Measurements from ENCODE around the gene BTAF1. TPM values are rescaled to one million over a fixed set of nuclear protein-coding genes. Genes with fewer than 3 reads are reported as not detected.

The BTAF1 gene
- total RNA-seq, 1 experiment from 2014 or later, result 30.7 TPM

DNA sequence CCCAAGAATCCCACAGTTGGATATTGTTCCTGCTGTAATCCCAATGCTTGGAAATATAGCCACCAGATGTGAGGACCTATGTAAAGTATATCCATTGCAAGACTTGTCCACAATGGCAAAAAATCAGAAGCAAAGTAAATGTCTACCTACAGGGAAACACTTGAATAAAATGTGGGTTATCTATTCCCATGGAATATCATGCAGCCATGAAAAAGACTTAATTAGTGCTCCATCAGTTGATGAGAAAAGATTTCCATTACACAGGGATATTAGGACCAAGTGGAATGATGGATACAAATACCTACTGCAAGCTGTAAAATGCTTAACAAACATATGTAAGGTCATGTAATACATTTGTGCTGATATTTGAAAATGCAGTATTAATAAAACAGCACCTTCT, 131.2 kb downstream of the BTAF1 start:
- TF ChIP-seq, protein P1, sequence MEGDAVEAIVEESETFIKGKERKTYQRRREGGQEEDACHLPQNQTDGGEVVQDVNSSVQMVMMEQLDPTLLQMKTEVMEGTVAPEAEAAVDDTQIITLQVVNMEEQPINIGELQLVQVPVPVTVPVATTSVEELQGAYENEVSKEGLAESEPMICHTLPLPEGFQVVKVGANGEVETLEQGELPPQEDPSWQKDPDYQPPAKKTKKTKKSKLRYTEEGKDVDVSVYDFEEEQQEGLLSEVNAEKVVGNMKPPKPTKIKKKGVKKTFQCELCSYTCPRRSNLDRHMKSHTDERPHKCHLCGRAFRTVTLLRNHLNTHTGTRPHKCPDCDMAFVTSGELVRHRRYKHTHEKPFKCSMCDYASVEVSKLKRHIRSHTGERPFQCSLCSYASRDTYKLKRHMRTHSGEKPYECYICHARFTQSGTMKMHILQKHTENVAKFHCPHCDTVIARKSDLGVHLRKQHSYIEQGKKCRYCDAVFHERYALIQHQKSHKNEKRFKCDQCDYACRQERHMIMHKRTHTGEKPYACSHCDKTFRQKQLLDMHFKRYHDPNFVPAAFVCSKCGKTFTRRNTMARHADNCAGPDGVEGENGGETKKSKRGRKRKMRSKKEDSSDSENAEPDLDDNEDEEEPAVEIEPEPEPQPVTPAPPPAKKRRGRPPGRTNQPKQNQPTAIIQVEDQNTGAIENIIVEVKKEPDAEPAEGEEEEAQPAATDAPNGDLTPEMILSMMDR (IDR thresholded peaks at IDR 0.05; ENCODE audit: unreplicated experiment), result no peak
- Mint-ChIP-seq H3K36me3 (ENCODE audit: insufficient read depth, unreplicated experiment) (no peaks in the 10 kb centered on the region), H3K9me3 (ENCODE audit: low read depth, unreplicated experiment) (no peaks in the 10 kb centered on the region), H3K4me3 (ENCODE audit: low read depth, unreplicated experiment) (no peak overlapping the region), H3K27ac (ENCODE audit: unreplicated experiment) (no peak overlapping the region), H3K27me3 (ENCODE audit: unreplicated experiment) (no peaks in the 10 kb centered on the region), H3K4me1 (ENCODE audit: low read depth, unreplicated experiment) (no peaks in the 10 kb centered on the region)
- no peak for DNase-seq
- no TSS peak for BruUV-seq (replicated peaks)
- CTCF ChIA-PET, result no interaction called here
- intact Hi-C loops (cut with micrococcal nuclease; ENCODE audit: unreplicated experiment), result no loop called here

DNA sequence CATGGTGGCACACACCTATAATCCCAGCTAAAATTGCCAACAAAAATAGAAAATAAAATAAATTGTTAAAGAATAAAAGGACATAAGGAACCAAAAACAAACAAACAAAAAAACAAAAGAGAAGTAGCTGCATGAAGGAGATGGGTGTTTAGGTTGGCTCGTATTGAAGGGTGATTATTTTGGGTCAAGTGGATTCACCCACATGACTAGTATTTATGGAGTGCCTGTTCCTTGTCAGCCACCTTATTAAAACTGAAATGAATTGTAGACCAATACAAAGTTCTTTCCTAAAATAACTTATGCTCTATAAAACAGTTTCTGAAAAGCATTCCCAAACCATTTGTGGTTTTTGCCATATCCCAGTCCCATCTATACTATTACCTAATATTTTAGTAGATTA, 138.7 kb downstream of the BTAF1 start:
- no peaks in the 10 kb centered on the region for H3K4me1 Mint-ChIP-seq (ENCODE audit: low read depth, unreplicated experiment)
- no peak overlapping the region for H3K27ac Mint-ChIP-seq (ENCODE audit: unreplicated experiment)
- no peak overlapping the region for H3K4me3 Mint-ChIP-seq (ENCODE audit: low read depth, unreplicated experiment)
- H3K27me3 Mint-ChIP-seq (ENCODE audit: unreplicated experiment), result no peaks in the 10 kb centered on the region
- intact Hi-C loops (cut with micrococcal nuclease; ENCODE audit: unreplicated experiment), result no loop called here
- H3K36me3 Mint-ChIP-seq (ENCODE audit: insufficient read depth, unreplicated experiment), result no peaks in the 10 kb centered on the region
- no TSS peak for BruUV-seq (replicated peaks)
- CTCF ChIA-PET, result no interaction called here
- no peak for DNase-seq
- no peaks in the 10 kb centered on the region for H3K9me3 Mint-ChIP-seq (ENCODE audit: low read depth, unreplicated experiment)
- TF ChIP-seq, protein P1 (IDR thresholded peaks at IDR 0.05; ENCODE audit: unreplicated experiment), result no peak

DNA sequence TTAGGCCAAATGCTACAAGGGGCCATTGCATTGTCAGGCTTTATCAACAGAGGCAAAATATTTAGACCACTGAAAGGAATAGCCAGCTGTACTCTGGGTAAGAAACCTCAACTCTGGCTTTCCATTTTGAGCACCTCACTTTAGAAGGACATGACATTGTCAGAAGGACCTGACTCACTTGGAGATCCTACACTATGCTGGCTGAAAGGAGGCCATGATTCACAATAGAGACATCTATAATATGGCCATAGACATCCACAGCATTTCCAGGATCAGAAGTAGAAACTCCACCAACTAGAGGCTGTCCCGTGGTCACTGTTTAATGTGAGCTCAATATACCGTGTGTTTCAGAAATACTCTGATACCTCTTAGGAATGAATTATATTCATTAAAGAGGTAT, 140.9 kb downstream of the BTAF1 start:
- no peaks in the 10 kb centered on the region for H3K9me3 Mint-ChIP-seq (ENCODE audit: low read depth, unreplicated experiment)

DNA sequence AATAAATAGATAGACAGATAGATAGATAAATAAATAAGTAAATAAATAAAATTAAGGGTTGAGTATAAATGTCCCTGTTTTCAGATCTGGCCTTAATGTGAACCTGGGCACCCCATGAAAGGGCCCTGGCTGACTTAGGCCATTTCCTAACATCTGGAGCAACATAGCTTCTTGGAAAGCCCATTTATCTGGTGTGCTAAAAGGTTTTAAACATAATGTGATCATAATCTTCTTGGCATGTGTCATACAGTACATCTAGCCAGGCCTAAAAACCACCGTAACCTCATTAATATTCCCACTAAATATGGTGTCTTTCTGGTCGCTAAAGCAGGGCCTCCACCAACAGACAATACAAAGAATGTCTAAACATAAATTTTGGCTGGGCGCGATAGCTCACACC, 142.8 kb downstream of the BTAF1 start:
- CTCF ChIA-PET, result no interaction called here

More for the DNA sequence above, 140.9 kb downstream of the BTAF1 start:
- Mint-ChIP-seq H3K27ac (ENCODE audit: unreplicated experiment) (no peak overlapping the region), H3K4me3 (ENCODE audit: low read depth, unreplicated experiment) (no peak overlapping the region), H3K4me1 (ENCODE audit: low read depth, unreplicated experiment) (no peaks in the 10 kb centered on the region), H3K27me3 (ENCODE audit: unreplicated experiment) (no peaks in the 10 kb centered on the region), H3K36me3 (ENCODE audit: insufficient read depth, unreplicated experiment) (no peaks in the 10 kb centered on the region)
- BruUV-seq (replicated peaks), result no TSS peak
- intact Hi-C loops (cut with micrococcal nuclease; ENCODE audit: unreplicated experiment), result no loop called here
- CTCF ChIA-PET, result no interaction called here
- no peak for DNase-seq
- TF ChIP-seq, protein P1 (IDR thresholded peaks at IDR 0.05; ENCODE audit: unreplicated experiment), result no peak

More for the DNA sequence above, 142.8 kb downstream of the BTAF1 start:
- H3K36me3 Mint-ChIP-seq (ENCODE audit: insufficient read depth, unreplicated experiment), result no peaks in the 10 kb centered on the region
- no peaks in the 10 kb centered on the region for H3K4me1 Mint-ChIP-seq (ENCODE audit: low read depth, unreplicated experiment)
- intact Hi-C loops (cut with micrococcal nuclease; ENCODE audit: unreplicated experiment), result no loop called here
- no peak for DNase-seq
- no peak overlapping the region for H3K27ac Mint-ChIP-seq (ENCODE audit: unreplicated experiment)
- no peaks in the 10 kb centered on the region for H3K27me3 Mint-ChIP-seq (ENCODE audit: unreplicated experiment)
- H3K9me3 Mint-ChIP-seq (ENCODE audit: low read depth, unreplicated experiment), result no peaks in the 10 kb centered on the region
- BruUV-seq (replicated peaks), result no TSS peak
- TF ChIP-seq, protein P1 (IDR thresholded peaks at IDR 0.05; ENCODE audit: unreplicated experiment), result no peak
- no peak overlapping the region for H3K4me3 Mint-ChIP-seq (ENCODE audit: low read depth, unreplicated experiment)

Data from Calu3 (cell line).